Measurements from ENCODE around the gene CRIP3.
"Not testable (repeated sequence)": the region's sequence is repeated elsewhere in the genome, so short reads cannot be mapped to it uniquely, and the experiment has no call there.

Gene CRIP3

DNA sequence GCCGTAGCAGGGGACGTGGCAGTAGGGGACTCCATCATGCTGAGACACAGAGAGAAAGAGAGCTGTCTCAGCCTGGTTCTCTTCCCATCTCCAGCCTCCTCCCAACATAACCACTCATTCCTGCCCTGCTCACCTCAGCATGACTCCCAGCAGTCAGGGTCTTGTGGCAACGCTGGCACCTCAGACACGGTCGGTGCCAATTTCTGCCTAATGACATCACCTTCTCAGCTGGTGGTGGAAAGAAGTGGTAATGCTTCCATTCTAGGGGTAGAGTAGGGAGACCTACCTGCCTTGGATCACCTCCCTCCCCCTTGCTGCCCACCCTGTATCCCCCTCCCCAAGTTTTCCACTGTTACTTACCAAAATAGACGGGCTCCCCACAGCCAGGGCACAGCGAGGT is 2.5 kb downstream of the CRIP3 start:
- no peak for DNase-seq

GRCh38 chr6:43304882-43305281 is 3.7 kb downstream of the CRIP3 start:
- DNase-seq: no peak

GRCh38 chr6:43304361-43304760 is 4.3 kb downstream of the CRIP3 start:
- DNase-seq: no peak

- no peak for DNase-seq
Observed at GRCh38 chr6:43303751-43304331, 4.8 kb downstream of the CRIP3 start.

GRCh38 chr6:43303006-43303405 is 5.6 kb downstream of the CRIP3 start:
- DNase-seq: not testable (repeated sequence)

- no peak for DNase-seq
Observed at GRCh38 chr6:43302126-43302525, 6.5 kb downstream of the CRIP3 start.

- no peak for DNase-seq
Observed at GRCh38 chr6:43301081-43301870, 7.3 kb downstream of the CRIP3 start.

- no peak for DNase-seq
Observed at GRCh38 chr6:43299338-43300293, 9.0 kb downstream of the CRIP3 start.

GRCh38 chr6:43298565-43299337 is 9.9 kb downstream of the CRIP3 start:
- DNase-seq: no peak

DNA sequence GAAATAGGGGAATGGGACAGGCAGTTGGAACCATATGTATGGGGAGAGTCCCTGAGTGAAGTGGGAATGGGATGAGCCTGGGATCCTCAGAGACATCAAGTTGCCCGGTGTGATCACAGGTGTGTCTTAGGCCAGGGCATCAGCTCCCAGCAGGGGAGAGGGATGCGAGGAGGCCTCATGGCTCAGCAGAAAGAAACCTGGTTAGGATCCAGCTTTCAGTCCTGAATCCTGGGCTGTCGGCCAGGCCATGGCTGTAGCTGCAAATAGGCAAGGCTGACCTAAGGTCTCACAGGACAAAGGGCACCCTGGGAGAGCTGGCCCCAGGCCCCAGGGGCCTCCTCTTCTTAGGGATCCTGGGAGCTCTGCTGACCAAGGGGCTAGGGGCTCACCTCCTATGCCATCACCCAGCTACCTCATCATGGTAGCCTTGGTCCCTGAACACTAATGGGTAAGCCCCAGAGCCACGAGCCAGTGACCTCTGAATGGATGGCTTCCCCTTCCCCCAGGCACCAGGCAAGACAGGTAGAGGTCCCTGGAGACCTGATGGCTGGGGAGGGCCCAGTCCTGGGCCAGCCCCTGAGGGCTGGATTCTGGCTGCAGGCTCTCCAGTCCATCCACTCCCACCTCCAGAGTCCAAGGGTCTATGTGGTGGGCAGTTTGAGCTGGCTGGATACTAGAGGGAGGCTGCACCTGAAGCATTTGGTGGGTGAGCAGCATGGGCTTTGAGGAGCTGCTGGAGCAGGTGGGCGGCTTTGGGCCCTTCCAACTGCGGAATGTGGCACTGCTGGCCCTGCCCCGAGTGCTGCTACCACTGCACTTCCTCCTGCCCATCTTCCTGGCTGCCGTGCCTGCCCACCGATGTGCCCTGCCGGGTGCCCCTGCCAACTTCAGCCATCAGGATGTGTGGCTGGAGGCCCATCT is 10.7 kb downstream of the CRIP3 start, which contains the start of gene SLC22A7:
TSS of gene SLC22A7 (plus strand) at position 617 of the 921 bp plus-strand sequence. CDS start at position 716, 99 bp downstream.
- DNase-seq: no peak

DNA sequence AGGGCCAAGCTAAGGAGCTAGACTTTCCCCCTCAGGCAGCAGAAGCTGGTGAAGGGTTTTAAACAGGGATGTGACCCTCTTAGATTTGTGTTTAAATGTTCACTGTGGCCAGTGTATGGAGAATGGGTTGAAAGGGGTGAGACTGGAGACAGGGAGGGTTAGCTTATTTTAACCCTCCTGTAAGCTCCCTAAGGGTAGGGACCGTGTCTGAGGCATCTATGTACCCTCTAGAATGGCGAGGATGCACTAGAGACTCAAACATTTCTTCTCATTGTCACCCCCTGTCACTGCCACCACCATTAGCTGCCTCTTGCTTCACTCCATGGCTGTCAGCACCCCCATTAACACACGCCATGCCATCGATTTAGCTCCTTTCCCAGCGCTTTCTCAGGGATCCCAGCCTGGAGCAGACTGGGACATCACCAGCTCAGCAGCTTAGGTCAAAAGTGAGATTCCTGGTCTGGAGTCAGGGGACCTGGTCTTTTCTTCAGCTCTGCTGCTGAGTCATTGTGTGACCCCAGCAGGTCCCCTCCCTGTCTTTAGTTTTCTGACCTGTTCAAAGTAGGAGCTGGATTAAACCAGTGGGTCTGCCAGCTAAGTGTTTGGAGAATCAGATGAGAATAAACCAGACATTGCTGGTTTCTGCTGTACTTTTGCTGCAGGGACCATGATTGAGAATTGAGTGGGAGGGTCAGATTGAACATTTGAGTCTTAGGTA is 11.7 kb downstream of the CRIP3 start:
- no peak for DNase-seq

- DNase-seq: no peak
Observed at GRCh38 chr6:43295456-43295855, 13.2 kb downstream of the CRIP3 start.

GRCh38 chr6:43294536-43294935 is 14.1 kb downstream of the CRIP3 start:
- DNase-seq: no peak

- DNase-seq: no peak
Observed at GRCh38 chr6:43293698-43294097, 14.9 kb downstream of the CRIP3 start.

DNA sequence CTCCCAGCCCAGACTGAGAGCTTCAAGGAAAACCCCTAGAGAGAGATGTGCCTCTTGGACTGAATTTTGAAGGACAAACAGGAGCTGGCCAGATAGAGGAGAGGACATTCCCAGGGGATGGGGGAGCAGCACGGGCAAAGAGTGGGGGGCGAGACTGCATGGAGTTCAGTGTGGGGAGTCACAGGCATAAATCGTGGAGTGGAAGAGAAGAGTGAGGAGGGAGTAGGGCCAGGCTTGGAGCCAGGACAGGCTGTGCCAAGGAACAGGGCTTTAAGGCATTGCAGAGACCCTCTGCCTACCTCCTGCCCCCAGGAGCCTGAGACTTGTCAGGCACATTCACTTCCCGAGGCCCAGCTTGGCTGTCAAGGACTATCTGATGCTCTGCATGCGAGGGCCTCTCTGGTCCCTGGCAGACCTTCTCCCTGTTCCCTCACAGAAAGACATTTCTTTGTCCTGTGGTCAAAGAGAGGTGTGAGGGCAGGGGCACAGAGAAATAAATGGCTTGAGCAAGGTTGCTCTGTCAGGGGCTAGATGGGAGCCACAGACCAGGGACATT is 15.8 kb downstream of the CRIP3 start:
- DNase-seq: no peak

DNA sequence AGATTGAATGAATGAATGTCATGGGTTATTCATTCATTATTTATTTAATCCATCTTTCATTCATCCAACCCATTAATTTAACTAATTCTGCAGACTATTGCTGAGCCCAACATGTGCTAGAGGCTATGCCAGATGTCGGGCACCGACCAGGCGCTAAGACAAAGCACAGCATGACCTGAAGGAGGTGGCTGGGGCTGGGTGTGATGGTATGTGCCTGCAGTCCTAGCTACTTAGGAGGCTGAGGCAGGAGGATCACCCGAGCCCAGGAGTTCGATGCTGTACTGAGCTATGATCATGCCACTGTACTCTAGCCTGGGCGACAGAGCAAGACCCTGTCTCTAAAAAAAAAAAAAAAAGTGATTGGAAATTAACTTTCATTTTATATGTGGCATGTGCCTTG is 16.3 kb downstream of the CRIP3 start:
- no peak for DNase-seq

- no peak for DNase-seq
Observed at GRCh38 chr6:43291708-43292107, 16.9 kb downstream of the CRIP3 start.

GRCh38 chr6:43290905-43291355 is 17.7 kb downstream of the CRIP3 start:
- no peak for DNase-seq

- no peak for DNase-seq
Observed at GRCh38 chr6:43290339-43290904, 18.2 kb downstream of the CRIP3 start.

Data from fibroblast of skin of abdomen (primary cell).